NCI-H345 treated with DMSO at 0.1 percent for 48 hours (cell line): Measurements from ENCODE around the gene TENM3.
"Not testable (repeated sequence)": the region's sequence is repeated elsewhere in the genome, so short reads cannot be mapped to it uniquely, and the experiment has no call there.

ENCODE experiments used
- DNase-seq: peaks from one replicate; lab custom pipeline; 2025; ENCODE audit not compliant: unreplicated experiment; lab: John Stamatoyannopoulos, UW

TENM3 gene

DNA sequence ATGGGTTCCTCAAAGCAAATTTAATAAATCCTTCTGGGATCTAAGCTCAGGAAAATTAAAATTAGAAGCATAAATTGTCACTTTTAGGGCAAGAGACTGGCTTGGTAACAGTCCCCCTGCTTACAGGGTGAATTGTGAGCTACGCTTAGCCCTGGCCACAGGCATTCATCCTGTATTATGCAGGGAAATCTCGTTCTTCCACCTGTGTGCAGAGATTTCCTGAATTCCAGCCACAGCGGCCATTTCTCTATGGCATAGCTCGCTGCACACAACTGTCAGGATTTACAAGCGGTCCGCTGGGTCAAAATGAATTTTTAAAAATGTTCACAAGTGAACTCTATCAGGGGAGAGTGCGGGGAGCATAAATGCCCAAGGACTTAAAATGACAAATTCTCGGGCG lies 562.1 kb downstream of the TENM3 start:
- no peak for DNase-seq

DNA sequence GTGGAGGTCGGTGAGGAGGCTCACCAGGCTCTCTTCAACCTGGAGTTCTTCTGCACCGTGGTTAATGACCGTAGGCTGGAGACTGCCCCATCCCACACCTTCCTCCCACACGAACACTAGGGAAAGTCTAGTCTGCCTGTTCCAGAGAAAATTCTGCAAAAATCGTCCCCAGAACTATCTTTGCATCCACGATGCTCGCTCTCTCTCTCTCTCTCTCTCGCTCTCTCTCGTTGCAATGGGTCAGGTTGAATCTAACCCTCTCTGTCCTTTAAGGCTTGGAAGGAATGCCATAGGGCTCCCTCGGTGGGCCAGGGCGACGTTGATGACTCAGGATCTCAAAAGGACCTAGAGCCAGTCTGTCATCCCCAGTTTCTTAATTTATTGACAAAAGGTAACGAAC lies 562.5 kb downstream of the TENM3 start:
- no peak for DNase-seq

- peak; percentile 42 for DNase-seq
Measured at GRCh38 chr4:182806259-182807252, 563.4 kb downstream of the TENM3 start.

DNA sequence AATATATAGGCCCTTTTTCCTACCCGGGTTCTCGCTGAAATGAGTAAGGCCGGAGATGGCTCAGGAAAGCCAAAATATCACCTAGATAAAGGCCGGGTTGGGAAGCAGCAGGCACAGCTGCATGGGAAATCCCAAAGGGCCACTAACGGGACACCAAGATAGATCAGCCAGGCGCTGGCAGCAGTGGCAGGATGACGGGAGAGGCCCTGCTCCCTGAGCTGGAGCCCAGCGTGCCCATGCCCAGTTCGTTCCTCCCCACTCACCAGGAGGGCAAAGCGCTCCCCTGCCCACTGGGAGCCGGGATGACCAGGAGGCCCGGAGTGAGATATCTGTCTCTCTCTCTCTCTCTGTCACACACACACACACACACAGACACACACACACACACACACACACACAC lies 564.1 kb downstream of the TENM3 start:
- peak; percentile 36 for DNase-seq

DNA sequence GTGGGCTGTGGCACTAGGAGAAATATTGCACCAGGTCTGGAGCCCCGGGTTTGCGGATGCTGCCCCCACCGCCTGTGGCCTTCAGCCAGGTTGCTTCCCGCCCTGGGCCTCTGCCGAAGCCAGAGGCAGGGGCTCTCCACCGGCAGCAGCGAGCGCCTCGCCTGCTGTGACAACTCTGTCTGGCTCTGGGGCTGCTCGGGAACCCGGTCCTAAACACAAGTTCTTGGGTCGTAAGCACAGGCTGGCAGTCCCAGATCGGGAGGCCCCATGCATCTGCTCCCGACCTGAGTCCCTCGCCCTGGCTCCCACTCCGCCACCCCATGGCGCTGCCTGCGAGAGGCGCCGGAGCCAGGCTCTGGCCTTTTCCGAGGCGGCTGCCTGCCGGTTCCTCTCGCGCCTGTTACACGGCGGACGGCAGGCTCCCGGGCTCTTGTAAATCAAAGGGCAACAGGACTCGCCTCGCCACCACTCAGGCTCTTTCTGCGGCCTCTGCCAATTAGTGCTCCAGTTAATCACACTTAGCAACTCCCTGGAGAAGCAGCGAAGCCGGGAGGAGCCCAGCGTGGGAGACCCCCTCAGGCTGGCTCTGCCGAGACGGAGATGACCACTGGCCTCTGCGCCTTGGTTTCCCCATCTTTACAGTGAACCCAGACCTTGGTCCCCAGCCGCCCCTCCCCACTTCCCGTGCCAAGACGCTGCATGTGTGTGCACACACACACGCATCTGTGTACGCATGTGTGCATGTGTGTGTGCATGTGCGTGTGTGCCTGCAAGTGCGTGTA lies 564.8 kb downstream of the TENM3 start:
- DNase-seq, result no peak

- no peak for DNase-seq
Measured at GRCh38 chr4:182808673-182809416, 565.6 kb downstream of the TENM3 start.

GRCh38 chr4:182809417-182810102 lies 566.4 kb downstream of the TENM3 start:
- DNase-seq, result no peak

DNA sequence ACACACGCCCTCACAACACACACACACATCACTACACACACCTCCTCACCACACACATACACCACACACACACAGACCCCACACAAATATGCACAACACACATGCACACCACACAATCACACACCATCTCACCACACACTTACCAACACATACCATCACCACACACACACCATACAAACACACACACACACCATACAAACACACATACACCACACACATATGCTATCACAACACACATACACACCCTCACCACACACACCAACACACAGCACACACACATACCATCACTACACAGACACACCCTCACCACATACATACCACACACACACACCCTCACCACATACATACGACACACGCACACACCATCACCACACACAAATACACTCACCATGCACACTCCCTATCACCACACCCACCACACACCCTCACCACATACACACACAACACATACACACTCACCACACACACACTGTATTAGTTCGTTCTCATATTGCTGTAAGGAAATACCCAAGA lies 567.0 kb downstream of the TENM3 start:
- no peak for DNase-seq

DNA sequence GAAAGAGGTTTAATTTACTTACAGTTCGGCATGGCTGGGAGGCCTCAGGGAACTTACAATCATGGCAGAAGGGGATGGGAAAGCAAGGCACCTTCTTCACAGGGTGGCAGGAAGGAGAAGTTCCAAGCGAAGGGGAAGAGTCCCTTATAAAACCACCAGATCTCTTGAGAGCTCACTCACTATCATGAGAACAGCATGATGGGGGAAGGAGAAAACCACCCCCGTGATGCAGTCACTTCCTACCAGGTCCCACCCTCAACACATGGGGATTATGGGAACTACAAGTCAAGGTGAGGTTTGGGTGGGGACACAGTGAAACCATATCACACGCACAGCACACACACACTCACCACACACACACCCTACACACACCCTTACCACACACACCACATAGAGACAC lies 569.7 kb downstream of the TENM3 start:
- DNase-seq, result no peak

DNA sequence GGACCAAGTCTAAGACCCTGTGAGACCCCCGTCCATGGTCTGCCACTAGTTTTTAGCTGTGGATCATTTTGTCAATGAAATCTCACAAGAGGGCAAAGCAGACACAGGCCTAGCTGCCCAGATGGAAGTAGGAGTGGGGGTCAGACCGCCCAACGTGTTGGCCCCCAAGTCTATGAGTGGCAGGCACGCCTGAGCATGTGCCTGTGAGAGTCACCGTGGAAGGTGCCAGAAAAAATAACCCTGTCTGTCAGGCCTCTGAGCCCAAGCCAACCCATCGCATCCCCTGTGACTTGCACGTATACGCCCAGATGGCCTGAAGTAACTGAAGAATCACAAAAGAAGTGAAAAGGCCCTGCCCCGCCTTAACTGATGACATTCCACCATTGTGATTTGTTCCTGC lies 570.9 kb downstream of the TENM3 start:
- DNase-seq, result not testable (repeated sequence)

DNA sequence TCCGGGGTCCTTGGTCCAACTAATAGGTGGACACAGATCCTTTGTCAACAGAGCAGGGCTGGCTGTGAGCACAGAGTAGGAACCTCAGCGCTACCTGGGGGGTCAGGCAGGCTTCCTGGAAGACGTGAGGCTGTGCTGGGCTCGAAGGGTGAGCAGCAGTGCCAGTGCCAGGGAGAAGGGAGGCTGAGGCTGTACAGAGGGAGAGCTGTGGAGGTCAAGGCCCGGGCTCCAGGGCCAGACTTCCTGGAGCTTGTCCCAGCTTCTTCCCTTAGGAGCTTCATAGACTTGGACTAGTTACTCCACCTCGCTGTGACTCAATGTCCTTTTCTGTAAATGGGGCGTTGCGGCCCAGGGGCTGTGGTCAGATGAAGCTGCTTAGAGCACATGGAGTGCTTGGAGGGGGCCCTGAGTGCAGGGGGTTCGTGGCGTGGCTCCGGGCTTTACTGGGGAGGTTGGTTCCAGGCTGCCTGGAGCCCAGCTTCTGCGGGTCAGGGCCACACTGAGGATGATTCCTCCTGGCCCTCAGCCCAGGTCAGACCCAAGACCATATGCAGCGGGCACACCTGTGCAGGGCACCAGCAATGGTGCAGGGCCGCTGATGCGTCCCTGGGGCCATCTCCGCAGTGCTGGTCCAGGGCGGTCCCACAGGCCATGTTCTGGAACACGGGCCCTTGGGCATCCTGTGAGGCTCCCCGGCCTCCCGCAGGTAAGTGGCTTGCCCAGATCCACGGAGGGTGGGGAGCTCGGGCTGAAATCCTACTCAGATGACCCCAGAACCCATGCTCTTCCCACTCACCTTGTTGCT lies 575.9 kb downstream of the TENM3 start:
- no peak for DNase-seq

- DNase-seq, result no peak
Measured at GRCh38 chr4:182819751-182820150, 576.5 kb downstream of the TENM3 start.

DNA sequence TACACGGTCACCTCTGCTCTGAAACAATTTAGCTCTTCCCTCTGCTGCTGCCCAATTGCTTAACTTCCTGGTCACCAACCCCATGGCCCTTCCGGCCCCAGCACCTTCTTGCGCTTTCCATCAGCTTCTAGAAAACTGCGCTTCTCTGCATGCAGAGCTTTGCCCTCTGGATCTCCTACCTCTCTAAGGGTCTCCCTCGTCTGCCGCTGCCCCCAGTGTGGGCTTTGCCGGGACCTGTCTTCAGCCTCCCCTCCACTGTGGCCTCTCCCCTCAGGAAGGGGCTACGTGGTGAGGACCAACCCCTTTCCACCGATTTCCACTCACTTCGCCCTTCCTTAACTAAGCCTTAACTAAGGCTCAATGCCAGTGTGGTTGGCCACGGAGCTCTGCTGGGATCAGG lies 579.4 kb downstream of the TENM3 start:
- DNase-seq, result no peak

- DNase-seq, result no peak
Measured at GRCh38 chr4:182823576-182823975, 580.4 kb downstream of the TENM3 start.

DNA sequence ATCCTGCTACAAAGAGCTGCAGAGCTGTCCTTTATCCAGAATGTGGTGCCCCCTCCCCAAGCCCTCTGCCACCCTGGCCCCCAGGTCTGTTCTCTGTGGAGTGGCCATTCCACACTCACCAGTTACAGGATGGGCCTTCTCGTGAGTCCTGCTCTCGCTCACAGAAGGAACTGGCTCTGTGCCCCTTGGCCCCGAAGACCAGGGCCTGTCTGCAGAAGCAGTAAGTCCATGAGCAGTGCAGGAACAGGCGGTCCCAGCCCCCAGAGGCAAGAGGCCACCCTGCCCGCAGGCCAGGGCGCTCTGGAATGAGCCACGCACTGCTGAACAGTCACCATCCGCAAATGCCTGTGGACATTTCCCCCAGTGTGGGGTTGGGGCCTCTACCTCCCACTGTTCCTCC lies 581.8 kb downstream of the TENM3 start:
- DNase-seq, result no peak

- DNase-seq, result no peak
Measured at GRCh38 chr4:182825786-182826185, 582.6 kb downstream of the TENM3 start.

DNA sequence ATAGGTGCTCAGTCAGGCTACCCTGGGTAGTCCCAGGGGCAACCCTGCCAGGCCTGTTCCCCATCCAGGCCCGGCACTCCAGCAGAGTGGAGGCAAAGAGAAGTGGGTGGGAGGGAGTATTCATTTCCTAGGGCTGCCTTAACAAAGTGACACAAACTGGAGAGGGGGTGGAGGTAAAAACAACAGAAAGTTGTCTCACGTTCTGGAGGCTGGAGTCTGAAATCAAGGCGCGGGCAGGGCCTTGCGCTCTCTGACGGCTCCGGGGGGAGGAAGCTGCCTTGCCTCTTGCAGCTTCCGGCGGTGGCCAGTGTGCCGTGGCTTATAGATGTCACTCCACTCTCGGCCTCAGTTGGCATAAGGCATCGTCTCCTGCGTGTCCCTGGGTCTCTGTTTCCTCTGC lies 583.2 kb downstream of the TENM3 start:
- no peak for DNase-seq

- DNase-seq, result no peak
Measured at GRCh38 chr4:182827166-182827565, 584.0 kb downstream of the TENM3 start.

DNA sequence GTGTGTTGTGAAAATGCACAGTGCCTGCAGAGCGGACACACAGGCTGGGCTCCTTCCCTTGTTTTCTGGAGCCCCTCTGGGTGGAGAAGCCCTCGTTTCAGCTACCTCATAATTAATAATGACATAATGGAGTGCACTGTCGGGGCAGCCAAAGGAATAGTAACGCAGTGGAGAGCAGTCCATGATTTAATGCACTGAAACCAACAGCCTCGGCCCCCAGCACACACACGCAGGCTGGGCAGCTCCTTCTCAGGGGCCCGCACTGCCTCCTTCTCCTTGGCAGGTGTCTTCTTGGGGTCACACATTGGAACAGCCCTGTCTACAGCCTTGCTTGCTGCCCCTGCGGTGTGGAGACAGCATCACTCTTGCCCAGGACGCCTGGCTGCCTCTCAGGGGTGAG lies 584.8 kb downstream of the TENM3 start:
- no peak for DNase-seq
